OCI-LY3 (cell line): ENCODE results near the gene MAP4K2.

Experiments used
- H2AFZ ChIP-seq: fragments of 200-600, 300-600 bp; shearing (Covaris generic); 2 replicates; pipeline ENCODE4 v1.6.0; 2014; ENCODE audit warnings: antibody characterized with exemption, low read depth, low read length
- H3K27ac ChIP-seq: fragments of 200-600, 300-600 bp; sonication (generic); 2 replicates; pipeline ENCODE4 v1.5.1; 2014; ENCODE audit warnings: mild to moderate bottlenecking, low read length, moderate library complexity, mixed read lengths
- H3K27me3 ChIP-seq: fragments of 200-600, 300-600 bp; sonication (generic); 2 replicates; pipeline ENCODE4 v1.6.1; 2014; ENCODE audit warnings: low read depth, low read length, mixed read lengths
- H3K36me3 ChIP-seq: fragments of 200-600, 300-600 bp; sonication (generic); replicated peaks from 2 replicates; pipeline ENCODE3; 2014; ENCODE audit warnings: low read depth, low read length, mixed read lengths
- H3K4me1 ChIP-seq: fragments of 300-600, 200-600 bp; sonication (generic); 2 replicates; pipeline ENCODE4 v1.6.1; 2014; ENCODE audit warnings: low read length, mixed read lengths
- H3K4me2 ChIP-seq: fragments of 200-600, 300-600 bp; sonication (generic); 2 replicates; pipeline ENCODE4 v1.6.1; 2014; ENCODE audit warnings: low read length, mixed read lengths
- H3K4me3 ChIP-seq: fragments of 300-600, 200-600 bp; sonication (generic); 2 replicates; pipeline ENCODE4 v1.5.1; 2014; ENCODE audit warnings: antibody characterized with exemption, mild to moderate bottlenecking, low read length, moderate library complexity
- H3K79me2 ChIP-seq: fragments of 300-600, 200-600 bp; shearing (Covaris generic); 2 replicates; pipeline ENCODE4 v1.6.1; 2014; ENCODE audit warnings: mild to moderate bottlenecking, low read length, mixed read lengths
- H3K9ac ChIP-seq: fragments of 300-600, 200-600 bp; shearing (Covaris generic); 2 replicates; pipeline ENCODE4 v1.6.0; 2014; ENCODE audit warnings: mild to moderate bottlenecking, low read length, moderate library complexity
- H3K9me3 ChIP-seq: fragments of 200-600, 300-600 bp; shearing (Covaris generic); 2 replicates; pipeline ENCODE4 v1.6.1; 2014; ENCODE audit warnings: low read length, mixed read lengths; ENCODE audit not compliant: insufficient read depth
- H4K20me1 ChIP-seq: fragments of 200-600, 300-600 bp; sonication (generic); 2 replicates; pipeline ENCODE4 v1.6.1; 2016; ENCODE audit warnings: low read length, mixed read lengths; ENCODE audit not compliant: insufficient read depth
- EZH2phosphoT487 ChIP-seq: fragments of 200-600 bp; shearing (Covaris generic); IDR thresholded peaks from 2 replicates; pipeline ENCODE4 v1.6.1; 2018; ENCODE audit warnings: antibody characterized with exemption, mixed run types, low read depth
- TF ChIP-seq, protein P1 (sequence below): fragments of 200-600, 300-600 bp; sonication (generic); IDR thresholded peaks from 2 replicates; pipeline ENCODE4 v1.5.1; 2014; ENCODE audit warnings: antibody characterized with exemption, low read length, low read depth

Gene MAP4K2

DNA sequence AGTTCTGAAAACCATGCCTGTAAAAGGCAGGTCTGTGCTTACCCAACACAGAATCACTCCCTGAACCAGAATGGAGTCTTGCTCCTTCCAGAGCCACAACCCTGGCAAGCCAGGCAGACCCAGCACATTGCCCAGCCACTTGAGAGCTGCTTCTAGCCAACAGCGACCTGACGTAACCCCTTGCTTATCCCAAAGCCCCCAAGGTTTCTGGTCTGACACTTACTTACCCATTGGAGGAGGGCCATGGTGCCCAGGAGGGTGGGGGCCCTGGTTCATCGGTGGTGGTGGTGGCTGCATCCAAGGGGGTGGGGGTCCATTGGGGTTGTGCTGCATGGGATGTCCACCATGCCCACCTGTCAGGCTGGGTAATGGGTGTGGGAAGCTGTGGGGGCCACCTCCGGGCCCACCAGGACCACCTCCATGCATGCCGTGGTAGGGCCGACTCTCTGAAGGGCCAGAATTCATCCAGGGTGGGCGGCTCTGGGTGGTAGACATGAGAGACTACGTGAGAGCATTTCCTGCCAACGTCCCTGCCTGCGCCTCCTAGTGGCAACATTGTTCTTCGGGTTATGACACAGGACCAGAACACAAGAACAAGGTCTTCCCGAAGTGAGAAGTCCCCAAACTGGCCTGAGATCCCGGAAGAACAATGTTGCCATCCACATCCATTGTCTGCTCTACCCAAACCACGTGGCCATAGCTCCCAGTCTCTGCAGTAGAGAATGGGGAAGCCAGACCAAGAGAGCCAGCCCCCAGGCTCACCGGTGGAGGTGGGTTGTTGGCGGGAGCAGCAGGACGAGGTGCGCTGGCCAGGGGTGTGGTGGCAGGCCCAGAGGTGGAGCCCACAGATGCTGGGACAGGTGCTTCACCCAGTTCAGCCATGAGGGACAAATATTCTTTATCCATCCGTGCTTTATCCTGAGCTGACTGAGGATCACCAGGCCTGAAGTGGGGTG lies 35.4 kb downstream of the MAP4K2 start:
- H4K20me1 ChIP-seq, result peaks cover 90% of the 10 kb centered on the region
- H2AFZ ChIP-seq, result no peak overlapping the region
- H3K9ac ChIP-seq, result no peak overlapping the region
- peaks cover 87% of the 10 kb centered on the region for H3K36me3 ChIP-seq
- peaks cover 18% of the 10 kb centered on the region for H3K4me1 ChIP-seq
- no peak overlapping the region for H3K4me2 ChIP-seq
- H3K79me2 ChIP-seq, result peaks cover 64% of the 10 kb centered on the region
- no peaks in the 10 kb centered on the region for H3K27me3 ChIP-seq
- H3K4me3 ChIP-seq, result no peak overlapping the region
- TF ChIP-seq, protein P1, sequence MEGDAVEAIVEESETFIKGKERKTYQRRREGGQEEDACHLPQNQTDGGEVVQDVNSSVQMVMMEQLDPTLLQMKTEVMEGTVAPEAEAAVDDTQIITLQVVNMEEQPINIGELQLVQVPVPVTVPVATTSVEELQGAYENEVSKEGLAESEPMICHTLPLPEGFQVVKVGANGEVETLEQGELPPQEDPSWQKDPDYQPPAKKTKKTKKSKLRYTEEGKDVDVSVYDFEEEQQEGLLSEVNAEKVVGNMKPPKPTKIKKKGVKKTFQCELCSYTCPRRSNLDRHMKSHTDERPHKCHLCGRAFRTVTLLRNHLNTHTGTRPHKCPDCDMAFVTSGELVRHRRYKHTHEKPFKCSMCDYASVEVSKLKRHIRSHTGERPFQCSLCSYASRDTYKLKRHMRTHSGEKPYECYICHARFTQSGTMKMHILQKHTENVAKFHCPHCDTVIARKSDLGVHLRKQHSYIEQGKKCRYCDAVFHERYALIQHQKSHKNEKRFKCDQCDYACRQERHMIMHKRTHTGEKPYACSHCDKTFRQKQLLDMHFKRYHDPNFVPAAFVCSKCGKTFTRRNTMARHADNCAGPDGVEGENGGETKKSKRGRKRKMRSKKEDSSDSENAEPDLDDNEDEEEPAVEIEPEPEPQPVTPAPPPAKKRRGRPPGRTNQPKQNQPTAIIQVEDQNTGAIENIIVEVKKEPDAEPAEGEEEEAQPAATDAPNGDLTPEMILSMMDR, result peak; percentile 85
- TF ChIP-seq EZH2phosphoT487, result no peak
- peak overlapping the region; percentile 14; the same call in 1 of the 2 replicates for H3K27ac ChIP-seq
- H3K9me3 ChIP-seq, result no peaks in the 10 kb centered on the region

DNA sequence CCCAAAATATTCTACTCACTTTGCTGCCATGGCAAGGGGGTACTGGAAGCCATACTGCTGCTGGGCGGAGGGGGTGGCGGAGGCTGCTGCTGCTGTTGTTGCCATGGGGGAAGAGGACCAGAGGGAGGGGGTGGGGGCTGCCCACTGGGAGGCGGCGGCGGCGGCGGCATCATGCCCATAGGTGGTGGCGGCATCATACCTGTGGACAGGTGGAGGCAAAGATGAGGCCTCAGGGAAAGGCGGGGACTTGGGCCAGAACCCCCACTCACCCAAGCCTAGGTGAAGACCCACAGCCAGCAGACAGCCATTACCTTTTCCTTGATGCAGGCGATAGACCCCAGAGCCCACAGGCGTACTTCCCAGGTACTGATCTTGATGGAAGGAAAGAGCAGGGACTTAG lies 36.1 kb downstream of the MAP4K2 start:
- Histone ChIP-seq H2AFZ (no peak overlapping the region), H3K27ac (no peak overlapping the region), H3K79me2 (peaks cover 58% of the 10 kb centered on the region), H3K36me3 (peaks cover 87% of the 10 kb centered on the region), H3K27me3 (no peaks in the 10 kb centered on the region), H3K9me3 (no peaks in the 10 kb centered on the region), H3K4me3 (no peak overlapping the region), H4K20me1 (peaks cover 90% of the 10 kb centered on the region), H3K4me2 (no peak overlapping the region), H3K4me1 (peaks cover 10% of the 10 kb centered on the region), H3K9ac (no peak overlapping the region)
- TF ChIP-seq, protein P1, result no peak
- TF ChIP-seq EZH2phosphoT487, result no peak

GRCh38 chr11:64765851-64766665 lies 37.0 kb downstream of the MAP4K2 start:
- Histone ChIP-seq H2AFZ (no peak overlapping the region), H3K4me1 (peaks cover 2% of the 10 kb centered on the region; the same call in 1 of the 2 replicates), H3K4me3 (no peak overlapping the region), H3K27ac (no peak overlapping the region), H4K20me1 (peaks cover 82% of the 10 kb centered on the region), H3K36me3 (peaks cover 79% of the 10 kb centered on the region), H3K79me2 (peaks cover 49% of the 10 kb centered on the region), H3K4me2 (no peak overlapping the region), H3K27me3 (no peaks in the 10 kb centered on the region), H3K9me3 (no peaks in the 10 kb centered on the region), H3K9ac (no peak overlapping the region)
- no peak for TF ChIP-seq EZH2phosphoT487
- TF ChIP-seq, protein P1, result no peak
